Activated CD8-positive, alpha-beta memory T cell treated with anti-CD3 and anti-CD28 coated beads for 1 hour (primary cell): ENCODE measurements around the gene EFCAB6.

Experiments used
- DNase-seq, 2 donors: peaks; one replicate each; pipeline ENCODE4 v3.0.0-alpha.2; 2020; ENCODE audit warnings: low read depth in 1 of 2; ENCODE audit errors: extremely low read depth in 1 of 2

The EFCAB6 gene

DNA sequence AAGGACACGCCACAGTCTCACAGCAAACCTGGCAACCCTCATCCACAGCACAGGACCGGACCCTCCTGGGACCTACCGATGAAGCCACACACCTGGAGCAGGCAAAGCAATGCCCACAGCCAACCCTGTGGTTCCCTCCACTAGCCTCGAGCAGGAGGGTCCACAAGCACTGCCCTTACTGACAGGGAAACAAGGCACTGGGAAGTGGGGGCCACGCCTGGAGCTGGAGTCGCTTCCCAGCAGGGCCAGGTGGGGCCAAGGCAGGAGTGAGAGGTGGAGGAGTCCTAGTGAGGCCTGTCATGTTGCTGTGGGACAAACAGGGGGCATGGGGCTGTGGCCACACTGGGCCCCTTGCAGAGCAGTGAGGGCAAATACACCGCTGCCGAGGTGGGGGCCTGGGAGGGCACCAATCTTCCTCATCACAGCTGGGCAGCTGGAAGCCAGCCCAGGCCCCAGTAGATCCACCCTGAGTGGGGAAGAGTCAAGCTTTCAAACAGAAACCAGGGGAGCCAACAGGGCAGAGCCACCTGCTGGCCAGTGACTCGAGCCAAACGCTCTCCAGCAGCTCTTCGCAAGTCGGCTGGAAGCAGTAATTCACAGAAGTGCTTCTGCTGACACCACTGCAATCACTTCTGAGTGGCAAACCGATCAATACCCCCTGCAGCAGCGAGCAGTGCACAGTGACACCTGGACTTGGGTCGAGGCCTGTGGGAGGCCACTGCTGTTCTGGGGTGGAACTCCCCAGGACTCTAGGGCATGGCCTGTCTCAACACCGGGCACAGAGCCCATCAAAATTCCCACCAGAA, 36.5 kb upstream of the EFCAB6 start:
- DNase-seq = no peak

DNA sequence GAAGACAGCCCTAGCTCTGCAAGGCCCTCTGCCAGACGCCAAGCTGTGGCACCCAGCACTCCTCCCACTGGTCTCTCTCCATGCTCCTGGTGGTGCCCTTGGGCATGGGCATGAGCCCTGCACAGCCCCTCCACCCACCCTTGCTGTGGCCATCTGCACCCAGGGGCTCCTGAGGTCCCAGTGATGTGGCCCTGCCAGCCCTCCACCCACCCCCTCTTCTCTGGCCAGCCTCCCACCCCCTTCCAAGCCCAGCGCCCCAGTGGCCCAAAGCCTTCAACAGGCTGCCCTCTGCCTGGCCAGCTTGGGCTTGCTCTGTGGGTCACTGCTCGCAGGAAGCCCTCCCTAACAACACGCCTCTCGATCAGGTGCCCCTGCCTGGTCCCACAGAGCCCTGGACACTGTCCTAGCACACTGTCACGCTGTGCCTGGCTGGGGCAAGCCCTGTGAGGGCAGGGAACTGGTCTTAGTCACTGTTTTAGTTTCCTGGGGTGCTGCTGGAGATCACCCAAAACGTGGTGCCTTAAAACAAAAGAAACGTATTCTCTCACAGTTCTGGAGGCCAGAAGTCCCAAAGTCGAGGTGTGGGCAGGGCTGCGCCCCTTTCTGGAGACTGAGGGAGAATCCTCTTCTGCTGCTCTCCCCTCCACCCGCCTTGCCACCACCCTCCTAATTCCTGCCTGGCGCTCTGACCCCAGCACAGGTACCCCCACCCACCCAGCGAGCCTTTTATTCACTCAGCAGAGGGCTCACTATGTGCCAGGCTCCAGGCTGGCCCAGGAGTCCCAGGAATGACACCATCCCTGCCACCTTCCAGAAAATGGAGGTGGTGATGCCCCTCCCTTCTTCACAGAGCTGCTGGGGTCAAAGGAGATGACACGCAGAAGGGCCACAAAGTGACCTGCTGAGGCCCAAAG, 35.5 kb upstream of the EFCAB6 start:
- no peak for DNase-seq

DNA sequence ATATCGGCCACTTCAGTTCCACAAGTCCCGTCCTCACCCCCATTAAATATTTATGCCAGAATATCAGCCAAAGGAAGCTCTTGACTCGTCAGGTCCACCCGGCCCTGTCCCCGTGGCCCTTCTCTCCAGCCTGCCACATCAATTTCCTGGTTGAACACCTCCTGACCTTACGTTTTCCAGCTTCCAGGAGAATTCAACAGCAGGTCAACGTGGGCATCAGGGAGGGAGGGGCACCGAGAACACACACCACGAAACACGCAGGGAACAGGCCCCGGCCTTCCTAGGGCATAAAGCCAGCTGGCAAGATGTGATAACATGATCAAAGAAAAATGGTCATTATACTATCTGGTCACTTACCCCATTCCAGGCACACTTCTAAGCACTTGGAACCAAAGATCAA, 34.9 kb upstream of the EFCAB6 start:
- DNase-seq = no peak

DNA sequence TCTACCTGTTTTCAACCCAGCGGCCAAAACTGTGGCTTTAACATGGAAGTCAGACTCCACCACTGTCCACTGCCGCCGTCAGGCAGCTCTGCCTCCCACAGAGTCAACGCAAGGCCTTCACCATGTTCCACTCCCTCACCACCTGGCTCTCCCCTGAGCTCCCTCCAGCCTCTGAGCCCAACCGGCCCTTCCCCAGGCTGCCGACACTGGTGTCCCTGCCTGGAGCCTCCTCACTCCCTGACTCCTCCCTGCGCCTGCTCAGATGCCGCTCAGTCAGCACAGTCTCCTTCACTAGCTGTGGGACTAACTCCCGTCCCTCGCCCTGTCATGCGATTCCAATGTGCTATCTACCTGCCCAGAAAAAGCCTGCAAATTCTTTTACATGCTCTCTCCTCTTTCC, 33.9 kb upstream of the EFCAB6 start:
- DNase-seq = no peak

DNA sequence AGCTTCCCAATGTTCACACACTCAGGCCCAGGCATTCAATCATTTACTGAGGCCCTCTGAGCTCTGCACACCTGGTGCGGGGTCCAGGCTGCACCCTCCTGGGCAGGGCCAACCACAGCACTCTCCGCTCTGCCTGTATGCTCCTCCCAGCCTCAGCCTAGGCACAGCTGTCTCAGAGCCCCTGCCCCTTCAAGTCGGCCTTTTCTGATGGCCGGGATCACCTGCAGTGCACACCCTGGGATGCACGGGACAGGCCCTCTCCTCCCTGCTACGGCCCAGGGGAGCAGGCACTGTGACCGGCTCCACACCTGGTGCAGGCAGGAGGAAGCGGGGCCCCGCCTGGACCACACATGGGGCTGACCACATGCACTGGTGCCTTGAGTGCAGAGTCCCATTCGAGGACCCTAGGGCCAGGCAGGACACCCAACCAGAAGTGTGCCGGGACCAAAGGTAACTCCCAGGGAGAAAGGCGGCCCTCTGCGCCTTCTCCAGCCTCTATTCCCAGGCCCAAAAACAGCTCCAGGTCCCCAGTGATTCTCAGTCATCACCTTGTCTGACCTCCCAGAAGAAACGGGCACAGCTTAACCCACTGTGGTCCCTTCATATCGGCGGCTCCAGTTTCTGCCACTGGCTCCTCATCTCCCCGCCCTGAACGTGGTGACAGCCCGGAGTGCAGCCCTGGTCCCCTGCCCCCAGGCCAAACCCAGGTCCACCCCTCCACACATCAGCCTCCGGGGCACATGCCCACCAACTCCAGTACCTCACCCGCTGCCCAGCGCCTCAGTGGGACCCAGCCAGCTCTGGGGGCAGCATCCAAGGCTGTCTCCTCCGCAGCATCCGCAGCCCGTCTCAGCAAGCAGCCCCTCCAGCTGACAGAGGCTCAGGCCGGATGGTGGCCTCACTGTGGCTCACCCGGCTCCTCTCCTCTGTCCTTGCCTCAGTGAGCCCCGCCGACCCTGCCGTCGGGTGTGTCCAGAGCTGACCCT, 32.7 kb upstream of the EFCAB6 start:
- no peak for DNase-seq

DNA sequence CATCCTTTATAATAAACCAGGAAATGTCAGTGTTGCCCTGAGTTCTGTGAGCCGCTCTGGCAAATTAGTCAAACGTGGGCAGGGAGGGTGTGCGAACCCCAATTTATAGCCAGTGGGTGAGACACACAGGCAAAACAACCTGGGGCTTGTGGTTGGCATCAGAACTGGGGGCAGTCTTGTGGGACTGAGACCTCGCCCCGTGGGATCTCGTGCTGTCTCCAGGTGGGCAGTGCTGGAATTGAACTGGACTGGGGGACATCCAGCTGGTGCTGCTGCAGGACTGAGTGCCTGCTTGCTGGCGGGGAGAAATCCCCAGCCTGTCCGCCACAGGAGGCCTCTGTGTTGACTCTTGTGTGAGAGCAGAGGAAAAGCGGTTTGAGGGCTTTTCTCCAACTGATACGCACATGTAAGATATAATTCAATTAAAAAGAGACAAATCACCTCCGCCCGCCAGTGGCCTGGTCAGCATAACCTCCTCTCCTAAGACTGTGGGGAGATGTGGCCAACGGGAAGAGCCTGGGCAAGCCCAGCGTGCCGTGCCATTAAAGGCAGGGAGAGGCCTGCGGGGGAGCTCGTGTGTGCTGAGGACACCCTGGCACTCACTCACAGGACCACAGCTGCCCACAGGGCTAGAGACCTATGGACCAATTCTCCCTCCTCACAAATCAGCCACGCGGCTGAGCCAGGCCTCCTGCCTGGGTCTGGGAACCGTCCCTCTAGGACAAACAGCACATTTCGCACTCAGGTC, 31.9 kb upstream of the EFCAB6 start:
- no peak for DNase-seq

DNA sequence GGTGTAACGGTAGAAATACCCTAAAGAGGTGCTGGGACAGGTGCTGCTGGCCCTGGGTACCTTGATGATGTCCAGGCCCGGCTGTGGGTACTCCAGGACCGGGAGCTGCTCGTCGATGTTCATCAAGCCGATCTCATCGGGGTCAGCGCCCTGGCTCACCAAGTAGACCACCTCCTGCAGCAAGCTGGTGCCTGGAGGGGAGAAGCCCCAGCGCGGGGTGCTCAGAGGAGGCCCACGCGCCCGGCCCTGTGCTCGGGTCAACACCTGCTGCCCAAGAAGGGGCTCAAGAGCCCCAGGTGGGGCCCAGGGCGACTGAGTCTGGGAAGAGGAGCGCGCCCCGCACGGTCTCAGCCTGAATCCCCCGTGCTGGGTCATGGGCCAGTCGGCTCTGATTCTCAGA, 29.6 kb upstream of the EFCAB6 start:
- no peak for DNase-seq

DNA sequence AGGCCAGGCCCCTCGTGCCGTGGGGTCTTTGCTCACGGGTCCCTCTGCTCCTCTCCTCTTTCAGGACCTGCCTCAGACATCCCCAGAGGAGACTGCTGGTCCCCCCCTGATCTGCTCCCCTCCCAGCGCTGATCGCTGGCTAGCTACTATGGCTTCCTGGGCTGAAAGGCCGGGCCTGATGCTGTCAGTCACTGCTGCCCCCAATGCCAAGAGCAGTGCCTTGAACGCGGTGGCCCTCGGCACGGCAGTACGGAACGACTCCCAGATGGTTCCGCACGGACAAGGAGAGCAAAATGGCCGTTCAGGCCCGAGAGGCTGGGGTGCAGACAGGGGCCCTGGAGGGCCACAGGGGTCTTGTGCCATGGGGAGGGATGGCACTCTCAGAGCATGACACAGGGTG, 28.7 kb upstream of the EFCAB6 start:
- DNase-seq = no peak

DNA sequence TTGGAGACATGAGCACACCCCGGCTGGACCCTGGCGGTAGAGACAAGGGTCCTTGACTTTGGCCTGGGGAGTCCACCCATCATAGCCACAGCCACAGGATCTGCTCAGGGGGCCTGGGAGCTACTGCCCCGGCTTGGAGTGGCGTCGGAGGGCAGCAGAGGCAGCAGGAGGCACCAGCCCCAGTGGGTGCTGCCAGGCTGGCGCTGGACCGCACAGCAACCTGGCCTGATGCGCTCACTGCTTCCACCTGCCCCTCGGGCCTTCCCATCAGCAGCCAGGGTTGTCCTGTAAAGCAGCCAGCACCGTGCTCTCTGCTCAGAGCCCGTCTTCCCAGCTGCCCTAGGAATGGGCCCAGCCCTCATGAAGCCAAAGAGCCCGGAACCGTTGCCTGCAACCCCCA, 28.3 kb upstream of the EFCAB6 start:
- no peak for DNase-seq

DNA sequence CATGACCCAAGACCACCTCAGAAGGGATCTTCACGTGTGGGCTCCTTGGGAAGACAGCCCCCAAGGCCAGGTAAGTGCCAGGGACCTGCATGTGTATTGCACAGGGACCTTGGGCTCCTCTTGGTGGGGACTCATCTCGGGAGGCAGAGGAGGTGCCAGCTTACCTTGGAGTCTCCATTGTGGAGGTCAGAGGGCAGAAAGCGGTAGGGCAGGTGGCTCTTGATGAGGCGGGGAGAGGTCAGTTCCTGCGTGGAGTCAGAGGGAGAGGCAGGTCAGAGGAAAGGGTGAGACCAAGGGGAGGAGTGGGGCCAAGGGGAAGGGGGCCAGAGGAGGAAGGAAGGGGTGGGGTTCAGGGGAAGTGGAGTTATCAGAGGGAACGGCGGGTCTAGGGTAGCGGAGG, 27.7 kb upstream of the EFCAB6 start:
- DNase-seq = no peak

DNA sequence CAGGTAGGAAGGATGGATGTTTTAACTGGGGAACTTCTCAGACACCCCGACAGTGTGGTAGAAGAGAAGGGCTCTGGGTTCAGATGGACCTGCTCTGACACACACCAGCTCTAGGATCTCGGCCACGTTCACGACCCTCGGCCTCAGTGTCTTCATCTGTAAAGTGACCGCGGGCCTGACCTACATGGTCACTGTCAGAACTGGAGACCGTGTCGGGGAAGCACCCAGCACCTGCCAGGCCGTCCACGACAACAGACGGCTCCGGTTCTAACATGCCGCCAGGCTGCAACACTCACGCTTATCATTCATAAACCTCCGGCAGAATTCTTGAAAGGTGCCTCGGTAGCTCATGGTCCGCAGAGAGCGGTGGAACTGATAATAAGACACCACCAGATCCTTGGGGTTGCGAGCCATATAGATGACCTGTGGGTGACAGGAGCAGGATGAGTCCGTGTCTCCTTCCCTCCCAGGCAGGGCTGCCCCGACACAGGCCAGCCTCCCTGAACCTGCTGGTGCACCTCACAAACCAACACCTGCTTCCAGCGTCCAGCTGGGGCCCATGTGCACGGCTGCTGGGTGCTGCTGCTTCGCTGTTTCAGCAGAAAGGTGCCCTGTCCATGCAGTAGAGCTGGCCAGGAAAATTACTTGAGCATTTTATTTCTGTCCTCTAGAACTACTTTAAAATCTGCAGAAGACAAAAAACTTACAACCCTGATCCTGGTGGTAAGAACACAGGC, 26.6 kb upstream of the EFCAB6 start:
- no peak for DNase-seq

DNA sequence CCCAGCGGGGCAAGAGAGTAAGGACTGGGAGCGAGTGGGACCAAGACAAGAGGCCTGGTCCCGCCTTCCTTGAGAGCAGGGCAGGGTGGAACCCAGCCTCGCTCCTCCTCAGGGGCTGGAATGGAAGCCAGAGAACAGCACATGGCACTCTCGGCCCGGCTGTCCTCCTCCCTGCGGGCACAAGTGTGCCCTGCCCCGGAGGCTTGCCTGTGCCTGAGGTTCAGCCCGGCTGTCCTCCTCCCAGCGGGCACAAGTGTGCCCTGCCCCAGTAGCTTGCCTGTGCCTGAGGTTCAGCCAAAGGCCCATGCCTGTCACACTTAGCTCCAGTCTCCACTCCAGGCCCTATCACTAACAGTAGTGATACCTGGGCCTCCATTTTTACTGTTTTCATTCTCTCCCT, 26.1 kb upstream of the EFCAB6 start:
- no peak for DNase-seq

DNA sequence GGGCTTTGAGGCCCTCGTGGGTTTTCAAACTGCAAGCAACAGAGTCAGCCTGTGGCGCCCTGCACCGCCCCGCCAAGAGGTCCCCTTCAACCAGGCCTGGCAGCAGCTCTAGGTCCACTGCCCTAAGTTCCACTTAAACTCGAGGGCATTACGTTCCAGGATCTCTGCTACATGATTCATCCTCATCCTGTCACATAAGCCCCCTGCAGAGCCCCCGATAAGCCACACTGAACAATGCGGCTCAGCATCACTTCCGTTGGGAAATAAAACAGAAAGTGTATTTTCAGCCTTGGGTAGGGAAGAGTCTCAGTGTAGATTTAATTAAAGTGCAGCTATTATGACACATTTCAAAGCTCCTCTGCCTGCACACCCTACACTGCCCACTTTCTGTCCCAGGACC, 25.6 kb upstream of the EFCAB6 start:
- no peak for DNase-seq

DNA sequence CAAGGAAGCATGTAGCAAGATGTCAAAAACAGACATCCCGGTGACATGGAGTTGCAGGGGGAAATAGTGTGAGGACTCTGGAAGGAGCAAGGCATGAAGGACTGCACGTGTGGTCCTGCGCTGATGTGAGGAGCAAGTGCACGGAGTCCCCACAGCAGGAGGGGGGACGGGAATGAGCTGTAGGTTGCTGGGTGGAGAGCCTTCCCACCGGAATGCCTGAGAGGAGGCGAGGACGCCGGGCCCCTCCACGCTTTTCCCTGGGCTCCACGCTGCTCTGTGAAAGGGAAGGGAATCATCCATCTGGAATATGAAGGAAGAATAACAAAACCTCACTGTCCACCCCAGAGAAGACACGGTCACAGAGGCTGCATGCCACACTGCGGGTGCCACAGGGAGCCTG, 23.6 kb upstream of the EFCAB6 start:
- no peak for DNase-seq

DNA sequence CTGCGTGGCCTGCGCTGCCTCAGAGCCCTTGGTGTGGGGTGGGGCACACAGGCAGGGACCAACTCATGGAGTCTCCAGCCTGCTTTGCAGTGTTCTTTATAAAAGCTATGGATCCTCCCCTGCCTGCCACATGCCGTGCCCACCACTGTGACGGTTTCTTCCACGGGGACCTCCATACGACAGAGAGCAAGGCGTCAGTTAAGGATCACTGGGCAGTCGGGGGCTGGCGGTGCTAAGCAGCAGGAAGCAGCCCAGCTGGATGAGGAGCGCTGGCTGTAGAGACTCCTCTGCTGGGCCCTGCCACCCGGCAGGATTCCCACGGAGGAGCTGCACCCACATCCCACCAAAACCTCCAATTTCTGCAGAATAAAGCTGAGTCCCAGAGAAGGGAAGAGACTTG, 23.1 kb upstream of the EFCAB6 start:
- DNase-seq = no peak

DNA sequence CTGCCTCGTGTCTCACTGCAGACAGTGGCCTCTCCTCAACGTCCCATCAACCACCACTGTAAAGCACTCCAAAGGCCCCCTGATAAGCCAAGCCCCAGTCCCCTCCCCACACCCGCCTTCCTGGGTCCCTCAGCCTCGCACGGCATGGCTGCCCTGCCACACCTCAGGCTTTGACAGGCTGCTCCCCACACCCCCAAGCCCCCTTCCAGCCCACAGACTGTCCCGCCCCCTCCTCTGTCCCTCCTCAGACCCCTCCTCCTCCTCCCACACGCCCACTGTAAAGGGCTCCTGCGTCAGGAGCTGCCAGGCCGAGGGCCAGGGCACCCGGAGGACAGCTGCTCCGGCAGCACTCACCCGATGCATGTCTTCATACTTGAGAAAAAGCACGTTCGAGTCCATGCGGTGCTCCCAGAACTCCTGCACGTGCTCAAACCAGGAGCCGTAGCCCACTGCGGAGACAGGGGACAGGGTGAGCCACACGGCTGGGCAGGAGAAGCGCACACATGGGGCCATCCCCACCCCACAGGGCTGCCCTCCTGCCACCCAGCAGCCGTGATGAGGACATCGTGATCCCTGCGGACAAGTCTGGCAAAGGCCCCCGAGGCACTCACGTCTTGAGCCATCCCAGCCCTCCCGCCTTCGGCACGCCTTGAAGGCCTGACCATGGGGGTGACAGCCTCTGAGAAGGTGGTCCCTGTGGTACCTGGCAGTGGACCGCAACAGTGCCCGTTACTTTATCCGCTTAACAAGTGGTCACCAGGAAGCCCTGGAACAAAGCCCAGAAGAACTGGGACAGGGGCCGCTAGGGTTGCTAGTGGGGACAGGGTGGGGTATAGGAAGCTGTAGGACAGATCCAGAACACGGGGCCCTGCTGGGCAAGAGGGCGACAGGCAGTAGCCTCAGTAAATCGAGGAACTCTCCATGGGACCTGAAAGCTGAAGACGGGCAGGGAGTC, 21.5 kb upstream of the EFCAB6 start:
- no peak for DNase-seq

DNA sequence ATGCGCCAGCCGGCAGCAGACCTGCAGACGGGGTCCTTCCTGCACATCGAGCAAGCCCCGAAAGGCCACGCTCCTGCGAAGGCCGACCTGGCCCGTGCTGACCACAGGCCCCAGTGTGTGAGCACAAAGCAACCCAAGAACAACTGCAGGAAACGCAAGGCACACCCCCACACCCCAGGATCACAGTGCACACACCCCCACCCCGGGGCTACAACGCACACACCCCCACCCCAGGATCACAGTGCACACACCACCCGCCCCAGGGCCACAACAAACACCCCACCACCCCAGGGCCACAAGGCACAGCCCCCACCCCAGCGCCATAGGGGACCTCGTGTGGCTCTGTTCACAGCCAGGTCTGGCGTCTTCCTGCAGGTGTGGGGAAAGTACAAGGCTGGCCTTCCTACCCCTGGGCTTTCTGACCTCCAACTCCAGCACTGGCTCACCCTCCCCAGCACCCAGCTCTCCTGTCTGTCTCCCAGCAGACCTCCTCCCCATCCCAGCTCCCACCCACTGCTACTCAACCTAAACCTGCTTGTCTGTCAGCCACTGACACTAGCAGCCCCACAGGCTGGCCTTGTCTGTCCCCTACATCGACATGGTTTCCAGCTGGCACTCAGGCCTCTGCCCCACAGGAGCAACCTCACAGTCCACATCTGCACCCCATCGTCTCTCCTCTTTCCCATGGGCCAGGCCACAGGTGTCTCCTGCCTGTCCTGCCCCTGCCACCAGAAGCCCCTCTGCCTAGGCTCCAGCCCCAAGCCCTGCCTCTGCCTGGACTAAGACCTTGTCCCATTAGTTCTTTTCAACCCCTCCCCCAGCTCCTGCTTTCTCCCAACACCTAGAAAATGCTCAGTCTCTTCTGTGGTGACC, 20.5 kb upstream of the EFCAB6 start:
- no peak for DNase-seq
